Esophagus squamous epithelium (tissue), 5 donors: Measurements from ENCODE around the gene SMIM21. TPM values are rescaled to one million over a fixed set of nuclear protein-coding genes. Genes with fewer than 3 reads are reported as not detected.

Experiments
- DNase-seq: peaks from one replicate; lab custom pipeline; 2025; lab: John Stamatoyannopoulos, UW
- H3K27ac ChIP-seq, 4 donors: fragments of 200-600 bp; sonication (generic); one replicate each; pipeline ENCODE4 v1.5.1; 2016 to 2019; ENCODE audit warnings: mild to moderate bottlenecking in 1 of 4
- H3K27me3 ChIP-seq, 4 donors: fragments of 200-600 bp; sonication (generic); 1 replicate in 3 of 4; 2 replicates in 1 of 4; pipeline versions ENCODE4 v1.5.1 to v1.6.0; 2017 to 2021; ENCODE audit warnings: antibody characterized with exemption in 1 of 4
- H3K36me3 ChIP-seq, 3 donors: fragments of 200-600 bp; sonication (generic); one replicate each; pipeline ENCODE4 v1.5.1; 2016 to 2019
- H3K4me1 ChIP-seq, 3 donors: fragments of 200-600 bp; sonication (generic); one replicate each; pipeline ENCODE4 v1.5.1; 2017 to 2019
- H3K4me3 ChIP-seq, 4 donors: fragments of 200-600 bp; sonication (generic); 1 replicate in 3 of 4; 2 replicates in 1 of 4; pipeline ENCODE4 v1.5.1; 2016 to 2019; ENCODE audit warnings: mild to moderate bottlenecking in 2 of 4, moderate library complexity in 1 of 4
- H3K9me3 ChIP-seq, 3 donors: fragments of 200-600 bp; sonication (generic); one replicate each; pipeline ENCODE4 v1.5.1; 2016 to 2019
- POLR2A ChIP-seq, 4 donors: fragments of 450-650 bp; IDR thresholded peaks; one replicate each; pipeline ENCODE4 v1.6.1; 2017; ENCODE audit warnings: antibody characterized with exemption in 4 of 4, mild to moderate bottlenecking in 4 of 4, moderate library complexity in 3 of 4
- WGBS, 2 donors: methylation state at CpG; one replicate each; pipeline ENCODE4 v1.1.5; 2018; 5-methylcytosine and 5-hydroxymethylcytosine counted together
- intact Hi-C: fragments of 100-400 bp; cut with DNase I; formaldehyde crosslinking; loops from one replicate; pipeline ENCODE4 v1.15.0; 2022
- total RNA-seq, 4 donors: library from RNA; depleted of rRNA; stranded (reverse); fragments of >200 nt; gene quantifications; one replicate each; pipeline ENCODE4 v1.1.0, GENCODE V29; 2016
- TF ChIP-seq, protein P1 (sequence below), 6 experiments: fragments of 450-650 bp in 4 of 6; fragments of 200-600 bp in 2 of 6; sonication (generic) in 2 of 6; IDR thresholded peaks; one replicate each; pipeline ENCODE4 v1.5.1; 2016 to 2019; ENCODE audit warnings: antibody characterized with exemption in 6 of 6, mild to moderate bottlenecking in 4 of 6, moderate library complexity in 4 of 6
- donor health status: DM: yes; HTN: yes; CAD: no.

Gene SMIM21
- total RNA-seq, 4 donors from 2014 or later, result not detected

DNA sequence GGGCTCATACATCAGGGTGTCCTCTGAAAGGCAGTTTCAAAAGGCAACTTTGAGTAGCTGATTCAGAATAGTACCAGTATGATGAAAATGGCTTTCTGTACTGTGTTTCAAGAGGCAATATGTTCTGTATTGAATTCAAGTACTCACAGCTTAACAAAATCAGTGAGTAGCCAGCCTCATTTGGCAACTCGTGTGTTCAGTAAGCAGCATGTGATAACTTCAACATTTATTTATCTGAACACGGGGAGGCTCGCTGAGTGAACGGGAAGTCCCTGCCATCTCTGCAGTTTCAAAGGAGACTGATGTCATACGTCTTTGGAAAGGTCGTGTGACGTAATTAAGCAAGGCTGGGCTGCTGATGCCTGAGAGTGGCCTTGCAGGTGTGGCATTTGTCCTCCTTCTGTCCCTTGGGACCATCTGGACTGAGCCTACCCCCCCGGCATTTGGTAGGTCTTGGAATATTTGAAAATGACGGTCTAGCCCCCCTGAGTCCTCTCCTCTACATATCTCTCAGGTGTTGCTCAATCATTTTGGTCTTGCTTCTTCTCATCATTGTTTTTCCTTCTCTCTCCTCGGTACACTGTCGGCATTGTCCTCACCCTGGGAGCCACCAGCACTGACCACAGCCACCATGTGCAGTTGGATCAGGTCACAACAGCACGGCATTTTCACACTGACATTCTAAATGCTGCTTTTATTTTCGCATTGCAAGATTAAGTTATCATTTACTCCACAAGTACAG is 62.8 kb downstream of the SMIM21 start:
- TF ChIP-seq POLR2A (IDR thresholded peaks at IDR 0.05), result no peak
- TF ChIP-seq, protein P1, sequence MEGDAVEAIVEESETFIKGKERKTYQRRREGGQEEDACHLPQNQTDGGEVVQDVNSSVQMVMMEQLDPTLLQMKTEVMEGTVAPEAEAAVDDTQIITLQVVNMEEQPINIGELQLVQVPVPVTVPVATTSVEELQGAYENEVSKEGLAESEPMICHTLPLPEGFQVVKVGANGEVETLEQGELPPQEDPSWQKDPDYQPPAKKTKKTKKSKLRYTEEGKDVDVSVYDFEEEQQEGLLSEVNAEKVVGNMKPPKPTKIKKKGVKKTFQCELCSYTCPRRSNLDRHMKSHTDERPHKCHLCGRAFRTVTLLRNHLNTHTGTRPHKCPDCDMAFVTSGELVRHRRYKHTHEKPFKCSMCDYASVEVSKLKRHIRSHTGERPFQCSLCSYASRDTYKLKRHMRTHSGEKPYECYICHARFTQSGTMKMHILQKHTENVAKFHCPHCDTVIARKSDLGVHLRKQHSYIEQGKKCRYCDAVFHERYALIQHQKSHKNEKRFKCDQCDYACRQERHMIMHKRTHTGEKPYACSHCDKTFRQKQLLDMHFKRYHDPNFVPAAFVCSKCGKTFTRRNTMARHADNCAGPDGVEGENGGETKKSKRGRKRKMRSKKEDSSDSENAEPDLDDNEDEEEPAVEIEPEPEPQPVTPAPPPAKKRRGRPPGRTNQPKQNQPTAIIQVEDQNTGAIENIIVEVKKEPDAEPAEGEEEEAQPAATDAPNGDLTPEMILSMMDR (IDR thresholded peaks at IDR 0.05), result no peak
- DNase-seq, result no peak
- Histone ChIP-seq H3K27ac (no peak overlapping the region), H3K36me3 (no peaks in the 10 kb centered on the region), H3K9me3 (no peaks in the 10 kb centered on the region), H3K4me1 (no peaks in the 10 kb centered on the region), H3K27me3 (no peaks in the 10 kb centered on the region), H3K4me3 (no peak overlapping the region)
- intact Hi-C loops, result no loop called here
- 67 to 77% methylated on average over 13 of the region's 13 CpGs for WGBS, 2 donors

DNA sequence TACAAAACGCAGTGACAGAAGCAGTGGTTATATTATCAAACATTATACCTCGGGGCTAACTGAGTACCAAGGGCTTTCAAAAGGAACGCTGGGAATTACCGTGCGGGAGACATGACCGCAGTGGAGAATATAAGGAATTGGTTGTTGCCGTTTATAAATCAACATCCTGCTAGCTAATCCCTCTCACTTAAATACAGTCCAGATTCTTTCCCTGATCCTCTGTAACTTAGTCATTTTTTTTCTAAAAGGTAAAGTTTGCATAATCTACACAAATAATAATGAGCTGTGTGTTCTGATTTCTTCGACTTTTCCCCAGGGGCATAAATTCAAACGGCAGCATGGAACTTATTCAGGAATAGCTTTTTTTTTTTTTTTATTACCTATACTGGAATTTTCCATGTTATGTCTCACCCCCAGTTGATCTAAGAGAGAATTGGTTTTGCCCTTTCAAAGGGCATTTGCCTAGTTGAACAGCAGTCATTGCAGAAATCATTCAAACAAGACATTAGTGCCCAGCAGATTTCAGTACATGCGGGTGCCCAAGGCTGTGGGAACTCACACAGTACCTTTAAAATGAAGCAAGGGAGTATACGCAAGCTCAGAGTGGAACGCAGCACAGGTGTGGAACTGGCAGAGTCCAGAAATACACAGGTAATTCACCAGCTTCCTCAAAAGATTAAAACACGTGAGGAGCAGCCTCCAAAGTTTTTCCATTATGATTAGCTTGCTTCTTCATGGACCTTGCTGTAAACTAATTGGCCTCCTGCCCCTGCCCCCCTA is 63.9 kb downstream of the SMIM21 start:
- TF ChIP-seq, protein P1 (IDR thresholded peaks at IDR 0.05), result no peak
- TF ChIP-seq POLR2A (IDR thresholded peaks at IDR 0.05), result no peak
- no peaks in the 10 kb centered on the region for H3K27me3 ChIP-seq
- DNase-seq, result no peak
- intact Hi-C loops, result no loop called here
- 56 to 67% methylated on average over 13 of the region's 13 CpGs for WGBS, 2 donors
- no peaks in the 10 kb centered on the region for H3K4me1 ChIP-seq
- H3K4me3 ChIP-seq, result no peak overlapping the region
- no peaks in the 10 kb centered on the region for H3K9me3 ChIP-seq
- H3K27ac ChIP-seq, result no peak overlapping the region
- no peaks in the 10 kb centered on the region for H3K36me3 ChIP-seq

DNA sequence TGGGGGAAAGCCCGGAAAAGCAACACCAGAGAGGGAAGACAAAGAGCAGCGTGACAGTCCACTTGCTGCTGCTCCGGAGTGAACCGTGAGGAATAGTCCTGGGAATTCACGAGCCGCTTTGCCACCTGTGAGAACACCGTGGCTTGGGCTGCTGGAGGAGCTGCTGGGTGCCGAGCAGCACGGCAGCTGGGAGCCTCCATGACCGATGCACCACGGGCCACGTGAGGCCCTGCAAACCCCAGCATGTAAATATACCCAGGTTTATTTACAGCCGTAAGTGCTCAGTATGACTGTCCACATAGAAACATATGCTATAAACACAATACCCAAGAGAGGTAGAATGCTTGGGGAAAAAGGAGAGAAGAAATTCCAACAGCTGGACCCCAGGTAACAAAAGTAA is 65.1 kb downstream of the SMIM21 start:
- Histone ChIP-seq H3K27ac (no peak overlapping the region), H3K4me3 (no peak overlapping the region), H3K4me1 (no peaks in the 10 kb centered on the region), H3K9me3 (no peaks in the 10 kb centered on the region), H3K36me3 (no peaks in the 10 kb centered on the region), H3K27me3 (no peaks in the 10 kb centered on the region)
- DNase-seq, result no peak
- intact Hi-C loops, result no loop called here
- 85 to 93% methylated on average over 6 to 11 of the region's 13 CpGs for WGBS, 2 donors
- TF ChIP-seq POLR2A (IDR thresholded peaks at IDR 0.05), result no peak
- TF ChIP-seq, protein P1 (IDR thresholded peaks at IDR 0.05), result no peak

DNA sequence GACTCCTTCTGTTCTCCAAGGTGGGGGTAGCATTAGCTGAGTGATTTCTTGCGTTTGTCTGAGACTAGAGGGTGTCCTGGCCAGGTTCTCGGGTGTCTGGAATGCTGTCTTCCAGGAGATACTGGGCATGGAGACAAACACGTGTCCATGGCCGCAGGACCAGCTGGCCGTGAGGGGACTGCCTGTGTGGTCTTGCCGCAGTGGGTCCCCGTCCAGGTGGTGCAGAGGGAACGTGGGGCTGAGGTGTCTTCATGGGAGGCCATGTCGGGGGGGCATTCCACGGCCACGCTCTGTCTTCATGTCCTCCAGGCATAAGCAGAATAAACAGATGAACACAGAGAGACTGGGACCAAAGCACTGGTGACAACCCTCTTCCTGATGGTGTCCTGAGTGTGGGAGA is 66.6 kb downstream of the SMIM21 start:
- WGBS, 2 donors, result 78 to 86% methylated on average over 3 to 9 of the region's 11 CpGs
- H3K36me3 ChIP-seq, result no peaks in the 10 kb centered on the region

More for the DNA sequence above, 66.6 kb downstream of the SMIM21 start:
- Histone ChIP-seq H3K4me1 (no peaks in the 10 kb centered on the region), H3K27me3 (no peaks in the 10 kb centered on the region), H3K9me3 (no peaks in the 10 kb centered on the region), H3K27ac (no peak overlapping the region), H3K4me3 (no peak overlapping the region)
- DNase-seq, result no peak
- intact Hi-C loops, result no loop called here
- TF ChIP-seq, protein P1 (IDR thresholded peaks at IDR 0.05), result no peak
